Measurements from ENCODE around the gene CCDC73. TPM values are rescaled to one million over a fixed set of nuclear protein-coding genes. Genes with fewer than 3 reads are reported as not detected.
A peak's percentile ranks its signal among the peaks of the same experiment; 100 is the strongest.

Gene CCDC73
- polyA plus RNA-seq, 1 donor (not counting 4 experiments of a cell fraction or from before 2014, with no cell fraction given) = not detected

DNA sequence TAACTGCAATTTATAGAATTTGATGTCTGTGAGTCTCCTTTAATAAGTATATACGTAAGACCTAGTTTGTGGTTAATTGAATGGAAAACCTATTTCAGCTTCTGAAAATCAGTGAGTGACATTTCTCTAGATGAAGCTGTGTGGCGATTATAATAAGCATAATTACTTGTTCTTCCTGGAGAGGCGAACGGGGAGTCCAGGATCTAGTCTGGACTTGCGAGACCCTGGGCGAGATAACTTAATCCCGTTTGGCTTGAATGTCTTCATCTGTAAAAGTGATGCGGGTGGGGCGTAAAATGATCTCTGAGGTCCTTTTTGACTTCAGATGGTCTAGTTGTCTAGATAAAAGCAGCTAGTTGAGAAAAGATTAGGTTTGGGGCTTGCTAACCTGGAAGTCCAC, 36.3 kb upstream of the CCDC73 start:
- dilution Hi-C loops (cut with MboI; ENCODE audit: extremely low pct_ligation_motif_present, low sequenced_read_pairs) = no loop called here
- peak; percentile 75 for FAIRE-seq

GRCh38 chr11:32830413-32830738, 35.9 kb upstream of the CCDC73 start:
- DNase-seq (ENCODE audit: low read depth, low spot score) = no peak
- Histone ChIP-seq H3K27ac (ENCODE audit: control insufficient read depth, insufficient read depth, low read length) (peak overlapping the region; percentile 88), H3K27me3 (ENCODE audit: control insufficient read depth, extremely low read depth, insufficient read depth, low read length) (no peaks in the 10 kb centered on the region), H3K4me3 (ENCODE audit: control insufficient read depth in 2 of 3, extremely low read depth in 1 of 3, insufficient read depth in 2 of 3, low read depth in 1 of 3, low read length in 3 of 3) (peak overlapping the region; percentile 86 to 94 (median 89)), H4K20me1 (ENCODE audit: control insufficient read depth, extremely low read depth, insufficient read depth, low read length) (no peaks in the 10 kb centered on the region), H3K4me2 (ENCODE audit: control insufficient read depth, extremely low read depth, insufficient read depth, low read depth, low read length) (peak overlapping the region; percentile 97), H3K9ac (ENCODE audit: control insufficient read depth, extremely low read depth, insufficient read depth, low read length) (peak overlapping the region; percentile 88), H3K4me1 (ENCODE audit: control insufficient read depth, extremely low read depth, insufficient read depth, low read length) (peaks cover 12% of the 10 kb centered on the region), H3K36me3 (ENCODE audit: control insufficient read depth in 2 of 2, extremely low read depth in 1 of 2, insufficient read depth in 2 of 2, low read length in 2 of 2) (peaks cover 0 to 3% of the 10 kb centered on the region in 2 experiments), H3K9me1 (ENCODE audit: control insufficient read depth, extremely low read depth, insufficient read depth, low read length) (no peaks in the 10 kb centered on the region), H3K79me2 (ENCODE audit: control insufficient read depth, insufficient read depth, low read length) (no peaks in the 10 kb centered on the region), H2AFZ (ENCODE audit: control insufficient read depth, low read length) (peak overlapping the region; percentile 27), H3K9me3 (ENCODE audit: control insufficient read depth, low read depth, low read length) (no peaks in the 10 kb centered on the region)
- TF ChIP-seq EZH2 (IDR thresholded peaks at IDR 0.05; ENCODE audit: low read length) (no peak), CTCF (optimal IDR thresholded peaks at IDR 0.05 in 1 of 3, IDR thresholded peaks at IDR 0.05 in 1 of 3, conservative IDR thresholded peaks at IDR 0.05 in 1 of 3; ENCODE audit: extremely low read depth in 1 of 3, insufficient read depth in 2 of 3, low read length in 3 of 3) (no peak)
- dilution Hi-C loops (cut with MboI; ENCODE audit: extremely low pct_ligation_motif_present, low sequenced_read_pairs) = no loop called here
- no peak for FAIRE-seq

More for the DNA sequence above, 36.3 kb upstream of the CCDC73 start:
- no peaks in the 10 kb centered on the region for H3K79me2 ChIP-seq (ENCODE audit: control insufficient read depth, insufficient read depth, low read length)
- peaks cover 12% of the 10 kb centered on the region for H3K4me1 ChIP-seq (ENCODE audit: control insufficient read depth, extremely low read depth, insufficient read depth, low read length)
- peak overlapping the region; percentile 97 for H3K4me2 ChIP-seq (ENCODE audit: control insufficient read depth, extremely low read depth, insufficient read depth, low read depth, low read length)
- peak overlapping the region; percentile 88 for H3K9ac ChIP-seq (ENCODE audit: control insufficient read depth, extremely low read depth, insufficient read depth, low read length)
- H4K20me1 ChIP-seq (ENCODE audit: control insufficient read depth, extremely low read depth, insufficient read depth, low read length) = no peaks in the 10 kb centered on the region
- no peaks in the 10 kb centered on the region for H3K9me1 ChIP-seq (ENCODE audit: control insufficient read depth, extremely low read depth, insufficient read depth, low read length)
- peak overlapping the region; percentile 86 to 94 (median 89) for H3K4me3 ChIP-seq (ENCODE audit: control insufficient read depth in 2 of 3, extremely low read depth in 1 of 3, insufficient read depth in 2 of 3, low read depth in 1 of 3, low read length in 3 of 3)
- H3K27me3 ChIP-seq (ENCODE audit: control insufficient read depth, extremely low read depth, insufficient read depth, low read length) = no peaks in the 10 kb centered on the region
- DNase-seq (ENCODE audit: low read depth, low spot score) = no peak
- TF ChIP-seq EZH2 (IDR thresholded peaks at IDR 0.05; ENCODE audit: low read length) (no peak), CTCF (optimal IDR thresholded peaks at IDR 0.05 in 1 of 3, IDR thresholded peaks at IDR 0.05 in 1 of 3, conservative IDR thresholded peaks at IDR 0.05 in 1 of 3; ENCODE audit: extremely low read depth in 1 of 3, insufficient read depth in 2 of 3, low read length in 3 of 3) (no peak)
- H3K9me3 ChIP-seq (ENCODE audit: control insufficient read depth, low read depth, low read length) = no peaks in the 10 kb centered on the region
- H3K36me3 ChIP-seq (ENCODE audit: control insufficient read depth in 2 of 2, extremely low read depth in 1 of 2, insufficient read depth in 2 of 2, low read length in 2 of 2) = peaks cover 0 to 3% of the 10 kb centered on the region in 2 experiments
- H3K27ac ChIP-seq (ENCODE audit: control insufficient read depth, insufficient read depth, low read length) = peak overlapping the region; percentile 88
- H2AFZ ChIP-seq (ENCODE audit: control insufficient read depth, low read length) = no peak overlapping the region
